ENCODE results near the gene RFTN1. TPM values are rescaled to one million over a fixed set of nuclear protein-coding genes. Genes with fewer than 3 reads are reported as not detected.

RFTN1 gene
- total and polyA plus RNA-seq, 2 of the 8 experiments (the other 6 are each of a cell fraction or from before 2014, with no cell fraction given): 4.6 to 6.7 TPM

DNA sequence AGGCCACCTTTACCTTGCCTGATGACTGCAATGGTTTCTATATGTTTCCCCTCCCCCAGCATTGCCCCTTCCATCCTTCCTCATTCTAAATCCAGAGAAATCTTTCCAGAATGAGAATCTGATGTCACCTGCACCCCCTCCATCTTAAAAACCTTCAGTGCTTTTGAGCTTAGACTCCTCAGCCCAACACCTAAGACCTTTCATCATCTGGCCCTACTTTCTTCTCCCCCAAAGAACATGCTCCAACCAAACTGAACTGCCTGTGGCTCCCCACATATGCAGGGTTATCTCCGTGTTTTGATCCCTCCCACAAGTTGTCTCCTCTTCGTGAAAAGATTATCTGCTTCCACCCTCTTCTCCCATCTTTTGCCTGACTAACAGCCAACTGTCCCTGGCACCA lies 27.3 kb downstream of the RFTN1 start (continued):
- TF ChIP-seq GTF2F1 (IDR thresholded peaks at IDR 0.05; ENCODE audit: borderline replicate concordance, low read depth, low read length) (no peak), CHD2 (IDR thresholded peaks at IDR 0.05; ENCODE audit: low read length) (no peak), POLR2A (IDR thresholded peaks at IDR 0.05; ENCODE audit: control extremely low read depth in 1 of 2, low read depth in 2 of 2, low read length in 2 of 2) (no peak), RNF2 (IDR thresholded peaks at IDR 0.05; ENCODE audit: borderline replicate concordance, low read depth, low read length, missing control alignments, poor library complexity, severe bottlenecking) (no peak)

Measured in H1 (cell line).